GM21447 (cell line): ENCODE measurements around the gene TOM1L2.

Experiments
- ATAC-seq: cut with Tn5 transposase; IDR thresholded peaks from one replicate; pipeline ENCODE4 v1.9.1; 2021; ENCODE audit not compliant: unreplicated experiment

TOM1L2 gene

GRCh38 chr17:17795296-17795695, 176.9 kb downstream of the TOM1L2 start:
- no peak for ATAC-seq

GRCh38 chr17:17794382-17794781, 177.8 kb downstream of the TOM1L2 start:
- no peak for ATAC-seq
